UCSD-AML1 (cell line): ENCODE data around the gene KY.
A peak's percentile ranks its signal among the peaks of the same experiment; 100 is the strongest.

Experiments
- DNase-seq: peaks from one replicate; lab custom pipeline; 2025; ENCODE audit not compliant: unreplicated experiment; lab: John Stamatoyannopoulos, UW

Gene KY

DNA sequence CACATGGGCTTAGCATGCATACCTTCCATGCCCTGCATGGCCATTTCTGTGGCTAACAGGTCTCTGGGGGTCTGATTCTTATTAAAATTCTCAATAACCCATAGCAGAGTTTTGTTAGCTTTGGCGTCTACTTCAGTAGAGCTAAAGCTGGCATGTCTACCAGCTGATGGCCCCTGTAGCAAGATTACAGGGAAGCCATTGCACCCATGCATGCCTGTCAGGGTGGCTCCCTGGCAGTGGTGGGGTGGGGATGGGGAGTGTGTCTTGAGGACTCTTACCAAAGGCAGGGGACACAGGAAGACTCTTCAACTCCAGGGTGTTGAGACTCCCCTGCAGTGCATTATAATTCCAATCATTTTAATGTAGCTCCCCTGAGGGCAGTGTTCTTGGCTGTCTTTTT lies 4.7 kb downstream of the KY start:
- no peak for DNase-seq

DNA sequence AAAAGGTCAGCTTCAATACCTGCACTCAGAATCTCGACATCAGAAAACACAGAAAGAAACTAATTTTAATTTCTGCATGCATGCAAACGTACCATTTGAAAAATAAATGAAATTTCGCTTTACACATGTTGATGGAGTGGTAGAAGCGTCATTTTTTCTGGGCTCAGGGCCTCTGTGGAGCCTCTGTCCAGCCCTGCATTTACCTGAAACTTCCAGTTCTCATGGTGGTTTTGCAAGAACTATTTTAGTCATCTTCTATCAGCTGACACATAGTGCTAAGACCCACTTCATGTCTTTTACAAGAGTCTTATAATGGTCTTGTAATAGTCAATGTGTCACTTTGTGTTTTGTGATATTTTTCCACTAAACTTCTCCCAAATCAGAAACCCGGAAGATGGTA lies 5.3 kb downstream of the KY start:
- no peak for DNase-seq

- DNase-seq, result no peak
Measured at GRCh38 chr3:134644731-134645514, 5.9 kb downstream of the KY start.

- DNase-seq, result no peak
Measured at GRCh38 chr3:134643150-134643675, 7.6 kb downstream of the KY start.

DNA sequence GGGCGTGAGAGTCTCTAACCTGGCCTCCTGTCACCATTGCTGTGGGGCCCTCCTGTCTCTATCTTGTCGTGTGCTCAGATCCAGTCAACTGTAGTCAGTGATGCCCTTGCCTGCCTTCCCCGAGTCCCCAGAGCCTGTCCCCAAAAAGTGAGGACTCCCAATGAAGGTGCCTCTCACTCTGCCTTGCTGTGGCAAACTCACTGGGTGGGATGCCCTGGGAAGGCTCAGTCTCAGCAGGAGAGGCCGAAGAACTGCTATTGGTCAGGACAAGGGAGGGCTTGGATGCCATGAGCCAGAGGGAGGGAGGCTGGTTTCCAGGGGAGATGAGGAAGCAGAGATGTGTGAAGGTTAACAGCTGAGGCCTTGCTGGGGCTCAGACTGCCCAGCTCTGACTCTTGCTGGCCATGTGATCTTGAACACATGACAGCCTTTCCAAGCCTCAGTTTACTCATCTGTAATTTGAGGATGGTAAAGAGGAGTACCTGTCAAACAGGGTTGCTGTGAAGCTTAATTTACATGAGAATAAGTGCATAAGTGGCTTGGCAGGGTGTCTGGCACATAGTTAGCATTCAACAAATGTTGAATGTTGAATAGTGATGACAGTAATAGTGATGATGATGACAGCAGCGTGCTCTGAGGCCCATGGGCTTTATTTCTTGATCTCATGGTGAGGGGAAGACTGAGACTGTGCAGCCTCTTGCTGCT lies 8.2 kb downstream of the KY start:
- DNase-seq, result no peak

DNA sequence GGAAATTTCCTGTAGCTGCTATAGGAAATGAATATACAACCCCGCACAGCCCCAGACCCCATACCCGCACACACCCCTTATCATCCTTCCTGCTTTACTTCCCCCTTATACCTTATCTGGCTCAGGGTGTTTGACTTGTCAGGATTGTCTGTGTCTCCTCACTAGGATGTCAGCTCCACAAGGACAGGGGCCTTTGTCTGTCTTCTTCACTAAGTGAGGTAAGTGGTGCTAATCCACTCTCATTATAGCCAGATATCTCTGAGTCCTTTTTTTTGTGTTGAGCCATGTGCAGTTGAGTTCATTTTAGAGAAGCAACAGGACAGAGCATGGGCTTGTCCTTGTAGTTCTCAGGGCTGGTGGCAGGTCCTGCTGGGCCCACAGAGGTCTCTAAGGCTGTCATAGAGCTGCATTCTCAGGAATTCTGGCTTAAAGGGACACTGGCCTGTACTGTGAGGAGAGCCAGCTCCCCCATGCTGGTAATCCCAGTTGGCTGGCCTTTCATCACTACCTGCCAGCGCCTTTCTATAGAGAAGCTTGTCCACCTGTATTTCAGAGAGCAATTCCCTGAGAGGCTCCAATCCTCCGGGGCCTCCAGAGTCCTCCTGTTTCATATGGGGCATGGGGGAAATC lies 9.0 kb downstream of the KY start:
- DNase-seq, result no peak

GRCh38 chr3:134640872-134641470 lies 9.9 kb downstream of the KY start:
- DNase-seq, result peak; percentile 53

- DNase-seq, result no peak
Measured at GRCh38 chr3:134640378-134640777, 10.4 kb downstream of the KY start.

DNA sequence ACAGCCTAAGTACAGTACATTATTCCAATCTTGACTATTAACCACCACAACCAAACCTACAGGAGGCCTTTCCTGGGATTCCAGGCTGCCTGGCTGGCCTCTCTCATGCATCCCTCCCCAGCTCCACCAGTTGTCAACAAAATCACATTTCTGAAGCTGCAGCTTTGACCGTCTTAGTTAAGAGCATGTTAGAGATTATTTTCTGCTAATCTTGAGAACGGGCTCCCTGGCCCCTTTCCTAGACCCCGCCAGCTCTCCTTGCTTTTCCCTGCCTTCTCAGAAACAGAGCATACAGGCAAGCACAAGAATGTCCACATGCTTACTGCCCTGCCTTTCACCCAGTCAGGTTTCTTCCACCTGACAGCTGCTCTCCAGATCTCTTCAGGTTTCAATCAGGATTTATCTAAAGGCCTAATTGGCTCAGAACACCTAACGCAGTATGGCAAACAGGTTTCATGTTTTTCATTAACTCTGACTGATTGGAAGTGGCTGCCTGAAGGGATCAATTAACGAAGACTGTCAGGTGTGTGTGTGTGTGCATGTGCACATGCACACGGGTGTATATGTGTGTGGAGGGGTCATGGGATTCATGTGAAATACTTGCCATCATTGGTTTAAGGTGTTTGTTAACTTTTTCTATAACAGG lies 12.3 kb downstream of the KY start:
- no peak for DNase-seq

DNA sequence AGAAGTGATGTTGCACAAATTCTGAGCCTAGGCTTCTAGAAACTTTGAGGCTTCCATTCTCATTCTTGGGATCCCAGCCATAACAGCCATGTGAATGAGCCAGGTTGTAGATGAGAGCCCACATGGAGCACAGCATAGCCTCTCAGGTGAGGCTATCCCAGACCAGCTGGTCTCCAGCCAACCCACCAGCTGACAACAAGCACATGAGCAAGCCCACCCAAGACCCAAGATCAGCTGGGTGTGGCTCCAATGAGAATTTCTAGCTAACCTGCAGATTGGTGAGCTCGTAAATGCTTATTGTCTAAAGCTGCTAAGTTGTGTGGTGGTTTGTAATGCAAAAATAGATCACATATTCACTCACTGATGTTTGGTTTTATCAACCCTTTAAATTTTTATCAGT lies 14.4 kb downstream of the KY start:
- DNase-seq, result no peak

DNA sequence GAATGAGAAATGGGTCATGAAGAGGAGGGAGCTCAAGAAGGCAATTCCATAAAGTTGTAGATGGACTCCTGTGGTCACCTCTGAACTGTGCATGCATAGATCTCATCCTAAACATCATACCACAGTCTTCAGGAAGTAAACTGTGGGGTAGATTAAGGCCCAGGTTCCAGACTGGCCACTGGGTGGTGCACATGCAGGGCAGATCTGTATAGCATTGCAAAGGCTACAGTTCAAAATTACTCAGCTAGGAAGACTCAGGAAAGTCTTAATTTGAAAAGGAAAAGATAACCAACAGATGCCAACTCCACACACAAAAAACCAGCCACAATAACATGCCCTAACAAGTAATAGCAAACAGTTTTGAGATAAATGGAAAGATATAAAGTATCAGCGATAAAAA lies 20.3 kb downstream of the KY start:
- DNase-seq, result no peak

DNA sequence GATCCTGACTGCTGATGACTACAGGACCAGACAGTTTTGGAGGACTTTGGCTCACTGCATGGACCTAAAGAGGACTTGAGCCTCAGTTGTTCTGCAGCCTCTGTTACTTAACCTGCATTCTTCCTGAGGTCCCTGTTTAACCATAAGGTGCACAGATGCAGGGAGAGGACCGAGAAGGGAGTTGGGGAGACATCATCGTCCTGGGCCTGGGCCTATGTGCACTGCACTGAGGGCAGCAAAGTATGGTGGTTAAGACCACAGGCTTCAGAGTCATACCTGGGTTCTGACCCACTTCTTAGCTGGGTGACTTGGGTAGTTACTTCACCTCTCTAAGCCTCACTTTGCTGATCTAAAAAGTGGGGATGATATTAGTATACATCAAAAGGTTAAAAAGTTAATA lies 21.9 kb downstream of the KY start:
- no peak for DNase-seq

DNA sequence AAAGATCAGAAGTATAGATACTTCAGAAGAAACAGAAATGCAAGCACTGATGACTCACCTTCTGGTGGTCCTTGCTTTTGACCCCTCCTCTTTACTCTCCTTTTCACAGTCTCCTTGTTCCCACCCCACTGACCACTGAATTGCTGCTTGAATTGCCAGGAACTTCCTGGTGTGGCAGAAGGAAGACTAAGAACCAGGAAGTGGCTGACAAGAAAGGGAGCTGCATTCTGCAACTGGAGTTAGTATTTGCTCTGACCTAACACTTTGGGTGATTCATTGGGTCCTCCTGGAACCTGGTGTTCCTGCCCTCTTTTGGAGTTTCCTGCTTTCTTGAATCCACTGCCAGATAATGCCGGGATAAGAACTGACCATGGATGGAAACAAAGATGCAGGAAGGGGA lies 23.0 kb downstream of the KY start:
- DNase-seq, result no peak

DNA sequence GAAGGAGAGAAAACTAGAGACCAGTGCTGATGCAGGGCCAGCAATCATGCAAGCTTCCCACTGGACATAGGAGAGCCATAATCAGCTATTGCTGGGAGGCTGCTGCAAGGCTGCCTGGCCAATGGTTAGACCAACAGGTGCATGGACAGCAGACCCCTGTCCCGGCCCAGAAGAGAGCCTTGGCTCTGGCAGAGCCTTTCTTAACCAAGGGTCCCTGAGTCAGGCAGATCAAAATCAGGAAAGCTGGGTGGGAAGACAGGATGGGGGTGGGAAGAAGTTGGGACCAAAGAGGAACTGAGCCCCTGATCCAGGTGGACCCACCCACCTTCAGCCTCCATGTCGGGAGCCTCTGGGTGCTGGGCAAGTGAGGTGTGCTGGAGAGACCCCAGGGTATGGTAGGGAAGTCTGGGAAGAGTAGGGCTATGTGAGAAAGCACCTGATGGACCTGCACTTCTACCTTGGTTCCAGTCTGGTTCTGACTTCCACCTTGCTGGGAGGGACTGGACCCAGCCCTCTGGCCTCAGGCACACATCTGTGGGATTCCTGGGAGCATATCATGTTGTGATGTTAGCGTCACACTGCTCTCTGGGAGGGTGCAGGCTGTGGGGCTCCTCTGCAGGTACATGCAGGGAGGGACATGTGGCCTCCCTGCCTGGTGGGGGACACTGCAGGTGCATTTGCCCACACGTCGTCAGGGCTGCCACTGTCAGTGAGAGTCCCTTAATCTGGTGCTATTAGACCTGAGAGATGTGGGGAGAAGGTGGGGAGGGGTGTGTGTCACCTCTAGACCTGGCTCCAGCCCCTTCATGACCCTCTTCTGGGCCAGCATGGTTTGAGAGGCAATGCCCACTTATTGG lies 24.7 kb downstream of the KY start:
- DNase-seq, result no peak

- no peak for DNase-seq
Measured at GRCh38 chr3:134625462-134625861, 25.4 kb downstream of the KY start.

DNA sequence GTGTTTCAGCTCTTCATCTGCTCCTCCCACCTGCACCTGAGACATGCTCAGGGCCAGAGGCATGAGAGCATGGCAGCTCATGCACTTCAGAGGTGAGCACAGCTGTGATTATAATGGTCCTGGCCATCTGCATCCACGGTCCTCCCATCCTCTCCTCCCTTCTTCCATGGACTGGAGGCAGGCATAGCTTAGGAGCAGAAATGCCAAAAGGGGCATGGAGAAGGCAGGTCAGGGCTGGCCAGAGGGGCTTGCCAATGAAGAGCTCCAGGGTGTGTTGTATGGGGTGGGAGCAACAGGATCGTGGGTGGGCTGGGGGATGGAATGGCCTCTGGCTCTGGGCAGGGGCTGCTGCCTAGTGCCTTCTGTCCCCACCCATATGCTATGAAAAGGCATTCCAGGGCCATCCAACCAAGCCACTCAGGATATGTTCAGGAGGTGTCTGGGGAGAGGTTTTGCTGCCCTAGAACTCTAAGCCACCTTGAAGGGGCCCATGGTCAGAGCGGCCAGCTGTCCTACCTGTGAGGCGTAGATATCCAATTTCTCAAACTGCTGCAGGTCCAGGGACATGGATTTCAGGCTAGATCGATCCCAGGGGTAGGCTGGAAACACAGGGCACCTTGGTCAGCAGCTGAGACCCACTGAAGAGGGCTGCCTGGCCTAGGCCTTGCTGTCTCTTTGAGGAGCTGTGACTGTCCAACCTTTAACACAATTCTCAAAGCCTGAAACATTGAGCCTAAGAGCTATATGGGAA lies 26.1 kb downstream of the KY start:
- no peak for DNase-seq

DNA sequence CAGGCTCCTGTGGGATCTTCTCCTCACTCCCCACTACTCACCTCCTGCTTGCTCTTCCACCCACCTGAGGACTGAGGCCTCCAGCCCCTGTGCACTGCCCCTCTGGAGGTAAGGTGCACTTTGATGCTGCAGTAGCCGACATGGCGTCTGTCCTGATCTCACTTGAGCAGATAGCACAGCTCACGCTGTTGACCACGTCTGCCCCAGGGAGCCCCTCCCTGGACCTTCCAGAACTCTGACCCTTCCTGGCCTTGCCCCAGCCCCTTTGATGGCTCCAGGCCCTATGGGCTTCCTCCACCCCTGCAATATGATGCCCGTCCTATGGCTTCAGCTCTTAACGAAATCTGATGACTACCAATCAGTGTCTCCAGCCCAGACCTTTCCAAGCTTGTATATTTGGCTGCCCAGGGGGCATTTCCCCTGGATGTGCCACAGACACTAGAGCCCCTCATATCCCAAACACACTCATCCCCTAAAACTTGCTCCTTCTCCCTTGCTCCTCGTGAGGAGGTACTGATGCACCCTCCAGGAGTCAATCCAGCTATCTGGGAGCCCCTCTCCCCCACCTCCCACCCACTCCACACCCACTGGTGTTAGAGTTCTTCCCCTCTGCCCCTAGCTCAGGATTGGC lies 27.1 kb downstream of the KY start:
- DNase-seq, result no peak

DNA sequence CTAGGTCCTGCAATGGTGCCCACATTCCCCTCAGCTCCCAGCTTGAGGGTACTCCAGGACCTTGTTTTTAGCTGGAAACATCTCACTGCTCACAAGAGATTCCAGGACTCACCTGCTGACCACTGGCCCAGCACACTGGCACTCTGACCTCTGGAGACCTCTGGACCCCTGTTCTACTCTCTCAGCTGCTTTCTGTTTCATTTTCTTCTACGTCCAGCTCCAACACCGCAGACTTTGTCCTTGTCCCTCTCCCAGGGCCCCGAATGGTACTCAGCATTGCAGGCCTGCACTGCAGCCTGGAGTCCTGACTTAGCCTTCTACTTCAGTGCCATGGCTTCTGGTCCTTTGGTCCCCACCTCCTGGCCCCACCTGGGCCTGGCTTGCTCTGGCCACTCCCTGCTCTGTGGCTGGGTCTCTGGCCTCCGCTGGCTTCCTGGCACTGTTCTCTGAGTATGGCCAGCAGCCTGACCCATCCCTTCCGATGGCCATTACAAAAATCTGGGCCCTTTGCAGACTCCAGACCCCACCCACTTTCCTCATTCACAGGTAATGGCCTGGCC lies 27.9 kb downstream of the KY start:
- no peak for DNase-seq

DNA sequence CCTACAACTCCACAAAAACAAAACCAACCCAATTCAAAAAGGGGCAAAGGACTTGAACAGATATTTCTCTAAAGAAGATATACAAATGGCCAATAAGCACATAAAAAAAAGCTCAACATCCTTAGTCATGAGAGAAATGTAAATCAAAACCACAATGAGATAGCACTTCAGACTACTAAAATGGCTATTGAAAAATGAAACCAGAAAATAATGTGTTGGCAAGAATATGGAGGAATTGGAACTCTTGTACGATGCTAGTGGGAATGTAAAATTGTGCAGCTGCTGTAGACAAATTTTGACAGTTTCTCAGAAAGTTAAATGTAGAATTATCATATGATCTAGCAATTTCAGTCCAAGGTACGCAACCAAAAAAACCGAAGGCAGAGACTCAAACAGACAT lies 29.0 kb downstream of the KY start:
- no peak for DNase-seq
